Stimulated activated CD4-positive, alpha-beta T cell treated with anti-CD3 and anti-CD28 coated beads, Interleukin-2, amount 100 ng/mL, for 48 hours (primary cell): Measurements from ENCODE around the gene EVC.

Experiments used
- DNase-seq, 2 donors: peaks; one replicate each; pipeline ENCODE4 v3.0.0-alpha.2; 2020

Gene EVC

GRCh38 chr4:5710961-5711478 is at the start of gene EVC:
EVC (plus strand) TSS chr4:5711201; CDS start chr4:5711381, 180 bp downstream.
- no peak for DNase-seq

- DNase-seq: no peak
These were observed 49.8 kb upstream of the EVC start for GRCh38 chr4:5661237-5661636.

GRCh38 chr4:5662555-5662954 is 48.4 kb upstream of the EVC start:
- DNase-seq: no peak

GRCh38 chr4:5664778-5665177 is 46.2 kb upstream of the EVC start:
- DNase-seq: no peak

- no peak for DNase-seq
These were observed 44.3 kb upstream of the EVC start for GRCh38 chr4:5666741-5667140.

GRCh38 chr4:5676763-5677162 is 34.2 kb upstream of the EVC start:
- no peak for DNase-seq

GRCh38 chr4:5678977-5679376 is 32.0 kb upstream of the EVC start:
- DNase-seq: no peak

GRCh38 chr4:5683566-5683965 is 27.4 kb upstream of the EVC start:
- no peak for DNase-seq

GRCh38 chr4:5685296-5685695 is 25.7 kb upstream of the EVC start:
- DNase-seq: no peak

GRCh38 chr4:5686338-5686737 is 24.7 kb upstream of the EVC start:
- no peak for DNase-seq

- DNase-seq: no peak
These were observed 21.9 kb upstream of the EVC start for GRCh38 chr4:5689065-5689464.

- DNase-seq: no peak
These were observed 19.4 kb upstream of the EVC start for GRCh38 chr4:5691491-5692132.

GRCh38 chr4:5693871-5694270 is 17.1 kb upstream of the EVC start:
- no peak for DNase-seq

GRCh38 chr4:5696341-5696740 is 14.7 kb upstream of the EVC start:
- no peak for DNase-seq

- DNase-seq: no peak
These were observed 10.5 kb upstream of the EVC start for GRCh38 chr4:5700459-5700858.

GRCh38 chr4:5701971-5702370 is 9.0 kb upstream of the EVC start:
- DNase-seq: no peak

- no peak for DNase-seq
These were observed 7.2 kb upstream of the EVC start for GRCh38 chr4:5703831-5704230.

- DNase-seq: no peak
These were observed 6.7 kb upstream of the EVC start for GRCh38 chr4:5704276-5704675.

- DNase-seq: no peak
These were observed 5.2 kb upstream of the EVC start for GRCh38 chr4:5705647-5706320.

- DNase-seq: no peak
These were observed 4.3 kb upstream of the EVC start for GRCh38 chr4:5706486-5707290.

GRCh38 chr4:5707366-5707765 is 3.6 kb upstream of the EVC start:
- no peak for DNase-seq

- DNase-seq: no peak
These were observed 3.1 kb upstream of the EVC start for GRCh38 chr4:5707778-5708448.
